Measurements from ENCODE around the gene GALNT10. TPM values are rescaled to one million over a fixed set of nuclear protein-coding genes. Genes with fewer than 3 reads are reported as not detected.

The GALNT10 gene
- total RNA-seq, 1 experiment from 2014 or later: 23.4 TPM

DNA sequence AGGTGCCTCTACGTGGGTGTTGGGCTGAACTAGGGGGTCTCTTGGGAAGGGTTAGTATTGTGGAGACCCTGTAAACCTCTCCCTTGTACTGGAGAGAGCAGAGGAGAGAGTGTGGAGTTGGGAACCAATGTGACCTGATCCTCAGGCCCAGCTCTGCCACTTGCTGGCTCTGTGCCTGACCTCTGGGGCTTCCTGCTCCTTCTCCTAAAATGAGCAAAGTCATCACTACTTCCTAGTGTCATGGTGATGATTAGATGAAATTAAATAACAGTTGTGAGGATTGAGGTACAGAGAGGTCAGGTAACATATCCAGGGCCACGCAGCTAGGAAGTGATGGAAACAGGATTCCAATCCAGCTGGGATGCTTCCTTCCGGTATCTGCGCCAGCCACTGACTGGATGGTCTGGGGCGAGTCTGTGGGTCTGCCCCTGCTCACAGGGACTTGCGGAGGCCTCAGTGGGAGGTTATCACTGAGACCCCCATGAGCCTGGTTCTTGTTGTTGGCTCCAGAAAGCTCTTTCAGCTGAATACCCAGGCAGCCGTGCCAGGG is 9.2 kb downstream of the GALNT10 start:
- ChIA-PET POLR2A (interaction anchor here (0.6 kb wide), 1 partner anchor 753 kb away, joined by 5 read pairs; no protein-coding TSS in a partner anchor), CTCF (no interaction called here)
- Mint-ChIP-seq H3K4me1 (ENCODE audit: low read depth, unreplicated experiment) (peaks cover 24% of the 10 kb centered on the region), H3K4me3 (ENCODE audit: unreplicated experiment) (no peak overlapping the region), H3K9me3 (ENCODE audit: unreplicated experiment) (no peaks in the 10 kb centered on the region), H3K36me3 (ENCODE audit: insufficient read depth, unreplicated experiment) (peaks cover 12% of the 10 kb centered on the region), H3K27ac (ENCODE audit: unreplicated experiment) (no peak overlapping the region), H3K27me3 (ENCODE audit: insufficient read depth, unreplicated experiment) (no peaks in the 10 kb centered on the region)
- Histone ChIP-seq H3K4me1 (peaks cover 5% of the 10 kb centered on the region; the same call in 1 of the 2 replicates), H3K36me3 (ENCODE audit: control insufficient read depth, insufficient read depth, low read length) (no peaks in the 10 kb centered on the region), H3K4me3 (ENCODE audit: low read depth, low read length) (no peak overlapping the region), H3K27me3 (replicated peaks; ENCODE audit: control insufficient read depth, insufficient read depth, low read length) (no peaks in the 10 kb centered on the region), H3K9me3 (no peaks in the 10 kb centered on the region)
- DNase-seq: no peak
- TF ChIP-seq, protein P1, sequence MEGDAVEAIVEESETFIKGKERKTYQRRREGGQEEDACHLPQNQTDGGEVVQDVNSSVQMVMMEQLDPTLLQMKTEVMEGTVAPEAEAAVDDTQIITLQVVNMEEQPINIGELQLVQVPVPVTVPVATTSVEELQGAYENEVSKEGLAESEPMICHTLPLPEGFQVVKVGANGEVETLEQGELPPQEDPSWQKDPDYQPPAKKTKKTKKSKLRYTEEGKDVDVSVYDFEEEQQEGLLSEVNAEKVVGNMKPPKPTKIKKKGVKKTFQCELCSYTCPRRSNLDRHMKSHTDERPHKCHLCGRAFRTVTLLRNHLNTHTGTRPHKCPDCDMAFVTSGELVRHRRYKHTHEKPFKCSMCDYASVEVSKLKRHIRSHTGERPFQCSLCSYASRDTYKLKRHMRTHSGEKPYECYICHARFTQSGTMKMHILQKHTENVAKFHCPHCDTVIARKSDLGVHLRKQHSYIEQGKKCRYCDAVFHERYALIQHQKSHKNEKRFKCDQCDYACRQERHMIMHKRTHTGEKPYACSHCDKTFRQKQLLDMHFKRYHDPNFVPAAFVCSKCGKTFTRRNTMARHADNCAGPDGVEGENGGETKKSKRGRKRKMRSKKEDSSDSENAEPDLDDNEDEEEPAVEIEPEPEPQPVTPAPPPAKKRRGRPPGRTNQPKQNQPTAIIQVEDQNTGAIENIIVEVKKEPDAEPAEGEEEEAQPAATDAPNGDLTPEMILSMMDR (IDR thresholded peaks at IDR 0.05; ENCODE audit: insufficient read depth in 1 of 2, low read depth in 1 of 2, low read length in 1 of 2, severe bottlenecking in 1 of 2, unreplicated experiment in 1 of 2): no peak
- BruUV-seq (replicated peaks): no TSS peak
- intact Hi-C loops (cut with micrococcal nuclease; ENCODE audit: unreplicated experiment): no loop called here

DNA sequence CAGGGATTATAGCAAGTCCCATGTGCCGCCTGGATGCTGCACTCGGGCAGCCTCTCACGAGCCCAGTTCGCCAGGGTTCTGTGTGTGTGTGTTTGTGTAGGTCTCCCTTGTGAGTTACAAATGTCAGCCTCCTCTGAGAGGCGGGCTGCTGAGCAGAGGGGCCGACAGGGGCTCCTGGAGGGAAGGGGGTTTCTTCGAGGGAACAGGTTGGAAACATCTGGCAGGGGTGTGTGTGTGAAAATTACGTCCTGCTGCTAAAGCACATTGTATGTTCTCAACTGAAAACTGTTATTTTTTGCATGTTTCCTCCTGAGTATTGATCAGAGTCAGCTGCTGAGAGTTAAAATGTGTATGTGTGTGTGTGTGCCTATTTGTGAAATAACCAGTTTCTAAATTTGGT is 9.7 kb downstream of the GALNT10 start:
- CTCF ChIA-PET: no interaction called here
- H3K4me1 ChIP-seq: peaks cover 5% of the 10 kb centered on the region; the same call in 1 of the 2 replicates

DNA sequence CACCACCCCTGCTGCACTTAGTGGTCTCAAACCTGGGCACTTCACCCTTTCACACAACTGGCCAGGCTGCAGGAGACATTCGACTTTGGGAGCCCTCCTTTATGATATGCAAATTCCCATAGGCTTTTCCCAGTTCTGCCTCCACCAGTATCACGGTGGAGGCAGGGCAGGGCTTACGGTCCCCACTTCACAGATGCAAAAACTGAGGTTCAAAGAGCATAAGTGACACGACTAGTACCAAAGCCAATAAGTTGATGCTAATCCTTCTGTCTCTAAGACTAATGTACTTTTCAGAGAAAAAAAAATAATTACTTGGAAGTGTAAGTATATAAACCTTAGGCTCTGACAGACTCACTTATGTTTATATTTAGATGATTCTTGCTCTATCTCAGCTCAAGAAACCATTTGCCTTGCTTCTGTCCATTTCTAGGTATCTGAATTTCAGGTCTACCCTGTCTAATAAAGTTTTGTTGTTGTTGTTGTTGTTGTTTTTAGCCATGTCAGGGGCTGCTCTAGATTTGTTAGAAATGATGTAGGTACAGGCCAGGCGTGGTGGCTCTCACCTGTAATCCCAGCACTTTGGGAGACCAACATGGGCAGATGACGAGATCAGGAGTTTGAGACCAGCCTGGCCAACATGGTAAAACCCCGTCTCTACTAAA is 10.7 kb downstream of the GALNT10 start:
- no peaks in the 10 kb centered on the region for H3K9me3 ChIP-seq

More for the DNA sequence above, 9.7 kb downstream of the GALNT10 start:
- intact Hi-C loops (cut with micrococcal nuclease; ENCODE audit: unreplicated experiment): no loop called here
- no TSS peak for BruUV-seq (replicated peaks)
- Histone ChIP-seq H3K27me3 (replicated peaks; ENCODE audit: control insufficient read depth, insufficient read depth, low read length) (no peaks in the 10 kb centered on the region), H3K4me3 (ENCODE audit: low read depth, low read length) (no peak overlapping the region), H3K9me3 (no peaks in the 10 kb centered on the region), H3K36me3 (ENCODE audit: control insufficient read depth, insufficient read depth, low read length) (no peaks in the 10 kb centered on the region)
- no peak overlapping the region for H3K27ac Mint-ChIP-seq (ENCODE audit: unreplicated experiment)
- H3K27me3 Mint-ChIP-seq (ENCODE audit: insufficient read depth, unreplicated experiment): no peaks in the 10 kb centered on the region
- DNase-seq: no peak
- no peaks in the 10 kb centered on the region for H3K9me3 Mint-ChIP-seq (ENCODE audit: unreplicated experiment)
- POLR2A ChIA-PET: interaction anchor here (0.6 kb wide), 1 partner anchor 753 kb away, joined by 5 read pairs; no protein-coding TSS in a partner anchor
- peaks cover 12% of the 10 kb centered on the region for H3K36me3 Mint-ChIP-seq (ENCODE audit: insufficient read depth, unreplicated experiment)
- H3K4me1 Mint-ChIP-seq (ENCODE audit: low read depth, unreplicated experiment): peaks cover 24% of the 10 kb centered on the region
- H3K4me3 Mint-ChIP-seq (ENCODE audit: unreplicated experiment): no peak overlapping the region
- TF ChIP-seq, protein P1 (IDR thresholded peaks at IDR 0.05; ENCODE audit: insufficient read depth in 1 of 2, low read depth in 1 of 2, low read length in 1 of 2, severe bottlenecking in 1 of 2, unreplicated experiment in 1 of 2): no peak

More for the DNA sequence above, 10.7 kb downstream of the GALNT10 start:
- no peak for DNase-seq
- TF ChIP-seq, protein P1 (IDR thresholded peaks at IDR 0.05; ENCODE audit: insufficient read depth in 1 of 2, low read depth in 1 of 2, low read length in 1 of 2, severe bottlenecking in 1 of 2, unreplicated experiment in 1 of 2): no peak
- intact Hi-C loops (cut with micrococcal nuclease; ENCODE audit: unreplicated experiment): no loop called here
- Mint-ChIP-seq H3K9me3 (ENCODE audit: unreplicated experiment) (no peaks in the 10 kb centered on the region), H3K4me1 (ENCODE audit: low read depth, unreplicated experiment) (peaks cover 24% of the 10 kb centered on the region), H3K36me3 (ENCODE audit: insufficient read depth, unreplicated experiment) (peaks cover 12% of the 10 kb centered on the region), H3K27ac (ENCODE audit: unreplicated experiment) (no peak overlapping the region), H3K4me3 (ENCODE audit: unreplicated experiment) (no peak overlapping the region), H3K27me3 (ENCODE audit: insufficient read depth, unreplicated experiment) (no peaks in the 10 kb centered on the region)
- CTCF ChIA-PET: interaction anchor here (0.7 kb wide), 1 partner anchor 227 kb away, joined by 3 read pairs; no protein-coding TSS in a partner anchor
- Histone ChIP-seq H3K27me3 (replicated peaks; ENCODE audit: control insufficient read depth, insufficient read depth, low read length) (no peaks in the 10 kb centered on the region), H3K4me3 (ENCODE audit: low read depth, low read length) (no peak overlapping the region), H3K4me1 (peaks cover 5% of the 10 kb centered on the region; the same call in 1 of the 2 replicates), H3K36me3 (ENCODE audit: control insufficient read depth, insufficient read depth, low read length) (no peaks in the 10 kb centered on the region)
- POLR2A ChIA-PET: no interaction called here
- BruUV-seq (replicated peaks): no TSS peak
